Mesenchymal stem cell (in vitro differentiated cells and primary cell): ENCODE measurements around the gene CLCA1.
A peak's percentile ranks its signal among the peaks of the same experiment; 100 is the strongest.

Experiments used
- DNase-seq: peaks from one replicate; pipeline ENCODE4 v3.0.0-alpha.2; 2013
- H2AFZ ChIP-seq: one replicate; pipeline ENCODE4 v1.6.1; 2013; ENCODE audit warnings: low read depth, mild to moderate bottlenecking, control low read depth, inconsistent platforms, low read length, moderate library complexity
- H2AK5ac ChIP-seq: 2 replicates; pipeline ENCODE4 v1.6.1; 2013; ENCODE audit warnings: low read length, moderate library complexity, mild to moderate bottlenecking, inconsistent platforms; ENCODE audit not compliant: severe bottlenecking
- H2BK120ac ChIP-seq: one replicate; pipeline ENCODE4 v1.6.1; 2013; ENCODE audit warnings: low read depth, mild to moderate bottlenecking, inconsistent platforms, low read length, moderate library complexity
- H2BK12ac ChIP-seq, 2 experiments: one replicate each; pipeline ENCODE4 v1.6.1; 2013; ENCODE audit warnings: inconsistent platforms in 2 of 2, low read length in 2 of 2, mild to moderate bottlenecking in 2 of 2, moderate library complexity in 2 of 2, control low read depth in 1 of 2
- H2BK15ac ChIP-seq: one replicate; pipeline ENCODE4 v1.6.1; 2013; ENCODE audit warnings: mild to moderate bottlenecking, low read depth, inconsistent platforms; ENCODE audit not compliant: poor library complexity, severe bottlenecking
- H2BK5ac ChIP-seq: 2 replicates; pipeline ENCODE4 v1.6.1; 2013; ENCODE audit warnings: low read depth, mild to moderate bottlenecking, low read length, control low read depth, inconsistent platforms; ENCODE audit not compliant: poor library complexity, severe bottlenecking
- H3K14ac ChIP-seq, 2 experiments: one replicate each; pipeline ENCODE4 v1.6.1; 2013; ENCODE audit warnings: inconsistent platforms in 2 of 2, low read length in 2 of 2, control low read depth in 1 of 2, mild to moderate bottlenecking in 1 of 2, moderate library complexity in 1 of 2
- H3K18ac ChIP-seq, 2 experiments: one replicate each; pipeline ENCODE4 v1.6.1; 2013; ENCODE audit warnings: inconsistent platforms in 2 of 2, low read length in 2 of 2, control low read depth in 1 of 2, low read depth in 1 of 2, mild to moderate bottlenecking in 1 of 2
- H3K23ac ChIP-seq, 2 experiments: one replicate each; pipeline ENCODE4 v1.6.1; 2013; ENCODE audit warnings: inconsistent platforms in 2 of 2, low read length in 2 of 2, mild to moderate bottlenecking in 2 of 2, moderate library complexity in 2 of 2, control low read depth in 1 of 2
- H3K27ac ChIP-seq: 2 replicates; pipeline ENCODE4 v1.5.1; 2013; ENCODE audit warnings: mild to moderate bottlenecking, moderate library complexity, low read length, control low read depth, inconsistent platforms; ENCODE audit not compliant: poor library complexity, severe bottlenecking
- H3K27me3 ChIP-seq, 2 experiments: 2 replicates each; pipeline versions ENCODE4 v1.6.1 to v1.7.0; 2013; ENCODE audit warnings: low read length in 2 of 2, mild to moderate bottlenecking in 2 of 2, moderate library complexity in 2 of 2, control low read depth in 1 of 2, inconsistent platforms in 1 of 2; ENCODE audit not compliant: control insufficient read depth in 1 of 2, insufficient read depth in 1 of 2
- H3K36me3 ChIP-seq, 2 experiments: 2 replicates each; pipeline versions ENCODE4 v1.6.1 to v1.7.0; 2013; ENCODE audit warnings: low read length in 2 of 2, control low read depth in 1 of 2, inconsistent platforms in 1 of 2, low read depth in 1 of 2, mild to moderate bottlenecking in 1 of 2; ENCODE audit not compliant: insufficient read depth in 2 of 2, control insufficient read depth in 1 of 2
- H3K4ac ChIP-seq, 2 experiments: one replicate each; pipeline ENCODE4 v1.6.1; 2013; ENCODE audit warnings: inconsistent platforms in 2 of 2, low read length in 2 of 2, mild to moderate bottlenecking in 2 of 2, moderate library complexity in 2 of 2, control low read depth in 1 of 2, low read depth in 1 of 2
- H3K4me1 ChIP-seq: 2 replicates; pipeline ENCODE4 v1.6.1; 2013; ENCODE audit warnings: low read depth, low read length, control low read depth; ENCODE audit not compliant: control insufficient read depth, insufficient read depth
- H3K4me2 ChIP-seq: 2 replicates; pipeline ENCODE4 v1.6.1; 2013; ENCODE audit warnings: low read length, mild to moderate bottlenecking, inconsistent platforms; ENCODE audit not compliant: poor library complexity, severe bottlenecking
- H3K4me3 ChIP-seq, 2 experiments: 2 replicates each; pipeline versions ENCODE4 v1.5.1 to v1.7.0; 2013; ENCODE audit warnings: low read length in 2 of 2, mild to moderate bottlenecking in 2 of 2, control low read depth in 1 of 2, low read depth in 1 of 2; ENCODE audit not compliant: insufficient read depth in 1 of 2
- H3K79me1 ChIP-seq: replicated peaks from 2 replicates; pipeline ENCODE4 v1.6.1; 2013; ENCODE audit warnings: mild to moderate bottlenecking, control low read depth, low read length, inconsistent platforms; ENCODE audit not compliant: poor library complexity, severe bottlenecking
- H3K9ac ChIP-seq: 2 replicates; pipeline ENCODE4 v1.7.0; 2013; ENCODE audit warnings: mild to moderate bottlenecking, low read length, moderate library complexity
- H3K9me3 ChIP-seq: 2 replicates; pipeline ENCODE4 v1.7.0; 2013; ENCODE audit warnings: mild to moderate bottlenecking, low read length; ENCODE audit not compliant: control insufficient read depth
- H4K8ac ChIP-seq: one replicate; pipeline ENCODE4 v1.6.1; 2013; ENCODE audit warnings: inconsistent platforms, mild to moderate bottlenecking, low read length, moderate library complexity
- H4K91ac ChIP-seq: one replicate; pipeline ENCODE4 v1.6.1; 2013; ENCODE audit warnings: mild to moderate bottlenecking, low read length, inconsistent platforms
- WGBS: methylation state at CpG from one replicate; pipeline ENCODE4 v1.1.7; 2013; ENCODE audit warnings: mixed read lengths; 5-methylcytosine and 5-hydroxymethylcytosine counted together

The CLCA1 gene

DNA sequence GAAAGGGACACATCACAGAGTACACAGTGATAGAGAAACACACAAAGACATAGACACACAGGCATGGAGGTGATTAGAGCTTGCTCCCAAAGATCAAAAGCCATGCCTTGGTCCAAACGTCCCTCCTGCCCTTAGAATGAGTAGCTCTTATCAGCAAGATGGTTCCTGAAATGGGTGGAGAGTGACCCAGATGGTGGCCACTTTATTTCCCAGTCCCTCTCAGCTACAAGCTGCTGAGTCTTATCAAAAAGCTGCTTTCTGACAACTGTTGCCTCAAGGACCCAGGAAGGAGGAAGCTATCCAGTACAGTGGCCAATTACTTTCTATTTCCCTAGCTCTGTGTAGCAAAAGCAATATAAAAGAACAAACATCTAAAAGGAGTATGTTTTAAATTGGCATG lies 7.7 kb upstream of the CLCA1 start:
- WGBS, result 0% methylated on average over 1 of the region's 1 CpG
- no peaks in the 10 kb centered on the region for H3K79me1 ChIP-seq
- no peak overlapping the region for H2AFZ ChIP-seq
- no peak overlapping the region for H4K91ac ChIP-seq
- no peak overlapping the region for H3K4me2 ChIP-seq
- no peaks in the 10 kb centered on the region for H3K9me3 ChIP-seq
- H2BK15ac ChIP-seq, result no peak overlapping the region
- no peak overlapping the region for H3K18ac ChIP-seq
- H4K8ac ChIP-seq, result no peak overlapping the region
- H3K27ac ChIP-seq, result no peak overlapping the region
- H3K4me1 ChIP-seq, result no peaks in the 10 kb centered on the region
- no peak overlapping the region for H3K23ac ChIP-seq
- no peak overlapping the region for H3K4ac ChIP-seq
- peaks cover 0 to 4% of the 10 kb centered on the region in 2 experiments for H3K36me3 ChIP-seq
- no peak overlapping the region for H3K14ac ChIP-seq
- no peak overlapping the region for H2BK12ac ChIP-seq
- no peak overlapping the region for H2AK5ac ChIP-seq
- H2BK120ac ChIP-seq, result no peak overlapping the region
- no peak for DNase-seq
- H3K9ac ChIP-seq, result no peak overlapping the region
- H3K4me3 ChIP-seq, result no peak overlapping the region
- H3K27me3 ChIP-seq, result peaks cover 0 to 3% of the 10 kb centered on the region in 2 experiments
- no peak overlapping the region for H2BK5ac ChIP-seq

DNA sequence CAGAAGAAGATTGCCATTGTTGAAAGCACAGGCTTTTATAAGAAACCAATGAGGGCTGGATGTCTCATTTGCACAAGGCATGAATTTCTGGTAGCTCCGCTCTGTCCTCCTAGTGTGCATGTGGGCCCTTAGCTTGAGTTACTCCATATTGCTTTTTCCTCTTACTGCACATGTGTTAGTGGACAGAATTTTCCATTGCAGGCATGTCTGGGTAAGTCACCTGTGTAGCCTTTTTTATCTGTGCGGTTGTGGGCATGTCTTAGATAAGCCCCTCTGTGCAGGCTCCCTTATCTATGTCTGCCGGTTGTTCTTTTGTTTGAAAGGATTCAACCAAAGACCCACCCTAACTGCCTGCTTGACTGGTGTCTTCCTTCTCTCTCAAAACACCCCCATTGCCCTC lies 7.2 kb upstream of the CLCA1 start:
- peaks cover 0 to 3% of the 10 kb centered on the region in 2 experiments for H3K27me3 ChIP-seq
- H3K79me1 ChIP-seq, result no peaks in the 10 kb centered on the region
- H3K18ac ChIP-seq, result no peak overlapping the region
- no peaks in the 10 kb centered on the region for H3K4me1 ChIP-seq
- no peak overlapping the region for H4K8ac ChIP-seq
- no peak overlapping the region for H3K14ac ChIP-seq
- DNase-seq, result no peak
- no peak overlapping the region for H3K27ac ChIP-seq
- H2AFZ ChIP-seq, result no peak overlapping the region
- H4K91ac ChIP-seq, result no peak overlapping the region
- H2BK5ac ChIP-seq, result no peak overlapping the region
- no peak overlapping the region for H3K4me2 ChIP-seq
- H2BK12ac ChIP-seq, result no peak overlapping the region
- no peak overlapping the region for H3K4ac ChIP-seq
- no peak overlapping the region for H3K4me3 ChIP-seq
- H3K36me3 ChIP-seq, result peaks cover 0 to 4% of the 10 kb centered on the region in 2 experiments
- no peak overlapping the region for H2BK120ac ChIP-seq
- no peak overlapping the region for H2BK15ac ChIP-seq
- 100% methylated on average over 3 of the region's 3 CpGs for WGBS
- no peaks in the 10 kb centered on the region for H3K9me3 ChIP-seq
- H3K23ac ChIP-seq, result no peak overlapping the region
- H3K9ac ChIP-seq, result no peak overlapping the region
- H2AK5ac ChIP-seq, result no peak overlapping the region

DNA sequence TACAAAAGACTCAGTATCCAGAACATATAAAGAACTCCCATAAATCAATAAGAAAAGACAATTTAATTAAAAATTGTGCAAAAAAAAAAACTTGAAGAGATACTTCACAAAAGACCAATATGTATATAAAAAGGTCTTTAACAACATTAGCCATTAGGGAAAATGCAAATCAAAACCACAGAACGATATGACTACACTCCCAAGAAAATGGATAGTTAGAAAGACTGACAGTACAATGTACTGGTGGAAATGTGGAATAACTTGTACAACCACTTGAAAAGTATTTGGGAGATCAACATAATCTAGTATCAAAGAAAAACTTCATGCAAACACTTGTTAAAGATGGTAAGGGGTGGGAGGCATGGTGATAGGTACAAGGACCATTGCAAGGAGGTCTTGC lies 3.9 kb upstream of the CLCA1 start:
- H4K91ac ChIP-seq, result no peak overlapping the region
- no peak overlapping the region for H4K8ac ChIP-seq
- no peaks in the 10 kb centered on the region for H3K4me1 ChIP-seq
- no peak overlapping the region for H2AFZ ChIP-seq
- no peak overlapping the region for H3K4me3 ChIP-seq
- DNase-seq, result no peak
- no peak overlapping the region for H3K14ac ChIP-seq
- no peaks in the 10 kb centered on the region for H3K9me3 ChIP-seq
- no peak overlapping the region for H3K9ac ChIP-seq
- no peak overlapping the region for H3K4ac ChIP-seq
- H3K79me1 ChIP-seq, result no peaks in the 10 kb centered on the region
- no peak overlapping the region for H2BK15ac ChIP-seq
- no peak overlapping the region for H3K27ac ChIP-seq
- H2BK5ac ChIP-seq, result no peak overlapping the region
- WGBS, result no CpG with 5 or more reads among the region's 1 CpG
- H3K4me2 ChIP-seq, result no peak overlapping the region
- H2BK120ac ChIP-seq, result no peak overlapping the region
- peaks cover 0 to 6% of the 10 kb centered on the region in 2 experiments for H3K27me3 ChIP-seq
- no peak overlapping the region for H3K23ac ChIP-seq
- H3K18ac ChIP-seq, result no peak overlapping the region
- no peak overlapping the region for H2AK5ac ChIP-seq
- H2BK12ac ChIP-seq, result no peak overlapping the region
- no peaks in the 10 kb centered on the region for H3K36me3 ChIP-seq

DNA sequence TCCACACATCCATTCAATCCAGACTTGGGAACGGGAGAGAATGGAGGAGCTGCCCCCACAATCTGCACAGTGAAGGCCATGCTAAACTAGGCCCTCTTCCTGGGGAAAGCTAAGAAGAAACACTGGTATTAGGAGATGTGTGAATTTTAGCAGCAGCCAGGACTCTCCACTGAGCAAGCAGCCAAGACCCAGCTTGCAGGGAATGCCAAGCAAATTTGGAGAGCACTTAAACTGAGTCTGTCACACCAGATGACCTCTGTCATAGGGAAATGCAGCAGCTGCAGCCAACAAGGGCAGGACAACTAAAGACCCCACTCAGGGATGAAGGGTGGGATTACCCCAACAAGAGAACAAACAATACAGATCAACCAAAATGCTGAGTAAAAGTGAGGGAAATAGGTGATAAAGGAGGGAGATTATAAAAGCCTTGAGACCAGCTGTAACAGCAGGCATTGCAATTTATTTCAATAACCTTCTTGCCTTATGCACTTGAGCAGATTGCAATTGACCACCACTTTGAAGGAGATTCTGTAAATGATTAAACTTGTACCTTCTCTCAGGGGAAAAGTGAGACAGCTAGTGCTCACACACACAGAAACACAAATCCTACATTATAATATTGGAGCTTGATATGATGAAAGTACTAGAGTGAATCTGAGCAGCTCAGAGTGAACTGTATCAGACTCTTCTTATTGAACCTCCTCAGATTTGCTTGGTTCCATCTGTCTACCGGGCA lies 2.5 kb upstream of the CLCA1 start:
- Histone ChIP-seq H2AFZ (no peak overlapping the region), H3K18ac (no peak overlapping the region), H3K14ac (peak overlapping the region in 1 of 2 experiments; percentile 3), H2BK15ac (no peak overlapping the region), H3K79me1 (no peaks in the 10 kb centered on the region), H4K8ac (no peak overlapping the region), H3K36me3 (no peaks in the 10 kb centered on the region), H3K27me3 (peaks cover 0 to 14% of the 10 kb centered on the region in 2 experiments), H3K27ac (no peak overlapping the region), H3K4me1 (peaks cover 2% of the 10 kb centered on the region), H2AK5ac (no peak overlapping the region), H3K4me3 (peak overlapping the region in 1 of 2 experiments; percentile 30), H2BK120ac (no peak overlapping the region), H3K9me3 (no peaks in the 10 kb centered on the region), H3K23ac (no peak overlapping the region), H4K91ac (no peak overlapping the region), H3K4ac (no peak overlapping the region), H3K9ac (peak overlapping the region; percentile 55), H2BK12ac (no peak overlapping the region), H2BK5ac (no peak overlapping the region), H3K4me2 (no peak overlapping the region)
- no peak for DNase-seq
- WGBS, result 85% methylated on average over 2 of the region's 2 CpGs
